Measurements from ENCODE around the gene KRTAP12-3.
"Not testable (repeated sequence)": the region's sequence is repeated elsewhere in the genome, so short reads cannot be mapped to it uniquely, and the experiment has no call there.

The KRTAP12-3 gene

GRCh38 chr21:44627181-44627822 is 30.4 kb upstream of the KRTAP12-3 start:
- DNase-seq (ENCODE audit: low read depth in 2 of 2), result not testable (repeated sequence)

GRCh38 chr21:44627831-44628233 is 29.9 kb upstream of the KRTAP12-3 start:
- DNase-seq (ENCODE audit: low read depth in 2 of 2), result not testable (repeated sequence)

- DNase-seq (ENCODE audit: low read depth in 2 of 2), result no peak
Measured at GRCh38 chr21:44628707-44629391, 28.9 kb upstream of the KRTAP12-3 start.

- no peak for DNase-seq (ENCODE audit: low read depth in 2 of 2)
Measured at GRCh38 chr21:44630440-44630839, 27.3 kb upstream of the KRTAP12-3 start.

- DNase-seq (ENCODE audit: low read depth in 2 of 2), result no peak
Measured at GRCh38 chr21:44632067-44632466, 25.7 kb upstream of the KRTAP12-3 start.

- DNase-seq (ENCODE audit: low read depth in 2 of 2), result no peak
Measured at GRCh38 chr21:44636209-44637017, 21.3 kb upstream of the KRTAP12-3 start.

GRCh38 chr21:44637018-44637850 is 20.5 kb upstream of the KRTAP12-3 start, which contains the start of gene KRTAP10-10:
TSS of gene KRTAP10-10 (plus strand) at chr21:44637356. CDS start at chr21:44637418, 62 bp downstream.
- no peak for DNase-seq (ENCODE audit: low read depth in 2 of 2)

- DNase-seq (ENCODE audit: low read depth in 2 of 2), result not testable (repeated sequence)
Measured at GRCh38 chr21:44637851-44638348, 19.8 kb upstream of the KRTAP12-3 start.

GRCh38 chr21:44638506-44639330 is 19.0 kb upstream of the KRTAP12-3 start:
- not testable (repeated sequence) for DNase-seq (ENCODE audit: low read depth in 2 of 2)

GRCh38 chr21:44639331-44639655 is 18.4 kb upstream of the KRTAP12-3 start:
- no peak for DNase-seq (ENCODE audit: low read depth in 2 of 2)

- no peak for DNase-seq (ENCODE audit: low read depth in 2 of 2)
Measured at GRCh38 chr21:44640761-44641160, 17.0 kb upstream of the KRTAP12-3 start.

- no peak for DNase-seq (ENCODE audit: low read depth in 2 of 2)
Measured at GRCh38 chr21:44643741-44644310, 13.9 kb upstream of the KRTAP12-3 start.

- no peak for DNase-seq (ENCODE audit: low read depth in 2 of 2)
Measured at GRCh38 chr21:44644878-44645277, 12.9 kb upstream of the KRTAP12-3 start.

GRCh38 chr21:44646366-44647221 is 11.1 kb upstream of the KRTAP12-3 start, which contains the start of gene KRTAP10-11:
TSS of gene KRTAP10-11 (plus strand) at chr21:44646414. CDS start at chr21:44646459, 45 bp downstream.
- DNase-seq (ENCODE audit: low read depth in 2 of 2), result not testable (repeated sequence)

GRCh38 chr21:44647222-44647552 is 10.5 kb upstream of the KRTAP12-3 start:
- DNase-seq (ENCODE audit: low read depth in 2 of 2), result no peak

GRCh38 chr21:44648557-44649311 is 9.0 kb upstream of the KRTAP12-3 start:
- DNase-seq (ENCODE audit: low read depth in 2 of 2), result no peak

GRCh38 chr21:44649521-44650100 is 8.1 kb upstream of the KRTAP12-3 start:
- no peak for DNase-seq (ENCODE audit: low read depth in 2 of 2)

All from stimulated activated CD4-positive, alpha-beta T cell treated with anti-CD3 and anti-CD28 coated beads, Interleukin-1b, Interleukin-23, amount 100 ng/mL, for 1 hour (primary cell).